ENCODE data around the gene RNF150. TPM values are rescaled to one million over a fixed set of nuclear protein-coding genes. Genes with fewer than 3 reads are reported as not detected.
A peak's percentile ranks its signal among the peaks of the same experiment; 100 is the strongest.

The RNF150 gene
- total RNA-seq, 4 donors from 2014 or later: 1.6 to 21.2 (median 4.9) TPM

GRCh38 chr4:141127884-141128283 is 5.4 kb downstream of the RNF150 start:
- peak overlapping the region in 1 of 4 donors; percentile 37 for H3K27ac ChIP-seq
- H3K4me1 ChIP-seq: peaks cover 38 to 41% of the 10 kb centered on the region in 2 donors
- DNase-seq: no peak
- H3K36me3 ChIP-seq: no peaks in the 10 kb centered on the region
- H3K27me3 ChIP-seq: no peaks in the 10 kb centered on the region
- H3K9me3 ChIP-seq: no peaks in the 10 kb centered on the region
- in situ Hi-C loops (cut with MboI; ENCODE audit: low sequenced_read_pairs in 4 of 4): loop anchor here in 1 of 4 donors (25.0 kb wide), 1 partner anchor 591 kb away; no protein-coding TSS in a partner anchor
- H3K4me3 ChIP-seq: no peak overlapping the region
- ATAC-seq: peak in 1 of 2 donors; percentile 31
- intact Hi-C loops (cut with DNase I; ENCODE audit: low total_unique reads): no loop called here
- TF ChIP-seq POLR2A (IDR thresholded peaks at IDR 0.05): no peak
- no peak for TF ChIP-seq CTCF (IDR thresholded peaks at IDR 0.05 in 4 of 5, conservative IDR thresholded peaks at IDR 0.05 in 1 of 5)

GRCh38 chr4:141126769-141127168 is 6.5 kb downstream of the RNF150 start:
- in situ Hi-C loops (cut with MboI; ENCODE audit: low sequenced_read_pairs in 4 of 4) (loop anchor here in 1 of 4 donors (25.0 kb wide), 1 partner anchor 589 kb away; no protein-coding TSS in a partner anchor), intact Hi-C loops (cut with DNase I; ENCODE audit: low total_unique reads) (no loop called here)
- Histone ChIP-seq H3K27ac (no peak overlapping the region), H3K36me3 (no peaks in the 10 kb centered on the region), H3K27me3 (no peaks in the 10 kb centered on the region), H3K4me3 (no peak overlapping the region), H3K4me1 (peaks cover 38 to 41% of the 10 kb centered on the region in 2 donors), H3K9me3 (no peaks in the 10 kb centered on the region)
- ATAC-seq: no peak
- TF ChIP-seq POLR2A (IDR thresholded peaks at IDR 0.05): no peak
- no peak for TF ChIP-seq CTCF (IDR thresholded peaks at IDR 0.05 in 4 of 5, conservative IDR thresholded peaks at IDR 0.05 in 1 of 5)
- no peak for DNase-seq

GRCh38 chr4:141124224-141124623 is 9.0 kb downstream of the RNF150 start:
- no peaks in the 10 kb centered on the region for H3K27me3 ChIP-seq
- ATAC-seq: no peak
- no peaks in the 10 kb centered on the region for H3K36me3 ChIP-seq
- no peak overlapping the region for H3K27ac ChIP-seq
- TF ChIP-seq CTCF (IDR thresholded peaks at IDR 0.05 in 4 of 5, conservative IDR thresholded peaks at IDR 0.05 in 1 of 5): no peak
- no peak for TF ChIP-seq POLR2A (IDR thresholded peaks at IDR 0.05)
- no peak for DNase-seq
- peaks cover 24 to 41% of the 10 kb centered on the region in 2 donors for H3K4me1 ChIP-seq
- no peaks in the 10 kb centered on the region for H3K9me3 ChIP-seq
- no peak overlapping the region for H3K4me3 ChIP-seq
- intact Hi-C loops (cut with DNase I; ENCODE audit: low total_unique reads) (no loop called here), in situ Hi-C loops (cut with MboI; ENCODE audit: low sequenced_read_pairs in 4 of 4) (no loop called here)

- H3K27me3 ChIP-seq: no peaks in the 10 kb centered on the region
- no peak overlapping the region for H3K27ac ChIP-seq
- ATAC-seq (no peak), DNase-seq (no peak)
- no peaks in the 10 kb centered on the region for H3K36me3 ChIP-seq
- intact Hi-C loops (cut with DNase I; ENCODE audit: low total_unique reads) (no loop called here), in situ Hi-C loops (cut with MboI; ENCODE audit: low sequenced_read_pairs in 4 of 4) (no loop called here)
- no peak overlapping the region for H3K4me3 ChIP-seq
- TF ChIP-seq CTCF (IDR thresholded peaks at IDR 0.05 in 4 of 5, conservative IDR thresholded peaks at IDR 0.05 in 1 of 5) (no peak), POLR2A (IDR thresholded peaks at IDR 0.05) (no peak)
- H3K4me1 ChIP-seq: peaks cover 11 to 21% of the 10 kb centered on the region in 2 donors
- H3K9me3 ChIP-seq: no peaks in the 10 kb centered on the region
Measured at GRCh38 chr4:141121768-141122454, 11.4 kb downstream of the RNF150 start.
